HEK293T (cell line): ENCODE results near the gene CAPN9.

Experiments
- BHLHE40 ChIP-seq: fragments of 450-650 bp; IDR thresholded peaks from 2 replicates; pipeline ENCODE4 v1.6.1; 2016; ENCODE audit warnings: mild to moderate bottlenecking, moderate library complexity, borderline replicate concordance
- L3MBTL2 ChIP-seq: fragments of 450-650 bp; conservative IDR thresholded peaks from 2 replicates; pipeline ENCODE4 v1.6.1; 2016; ENCODE audit warnings: mild to moderate bottlenecking

GRCh38 chr1:230747890-230748800, 957 bp downstream of the CAPN9 start:
- TF ChIP-seq BHLHE40 (no peak), L3MBTL2 (no peak)
